GM12801 (cell line): ENCODE measurements around the gene ANK3.

Source experiments
- TF ChIP-seq, protein P1 (sequence below): IDR thresholded peaks from one replicate; pipeline ENCODE4 v1.5.1; 2011; ENCODE audit warnings: control low read depth; ENCODE audit not compliant: insufficient read length; ENCODE audit errors: extremely low read depth

ANK3 gene

DNA sequence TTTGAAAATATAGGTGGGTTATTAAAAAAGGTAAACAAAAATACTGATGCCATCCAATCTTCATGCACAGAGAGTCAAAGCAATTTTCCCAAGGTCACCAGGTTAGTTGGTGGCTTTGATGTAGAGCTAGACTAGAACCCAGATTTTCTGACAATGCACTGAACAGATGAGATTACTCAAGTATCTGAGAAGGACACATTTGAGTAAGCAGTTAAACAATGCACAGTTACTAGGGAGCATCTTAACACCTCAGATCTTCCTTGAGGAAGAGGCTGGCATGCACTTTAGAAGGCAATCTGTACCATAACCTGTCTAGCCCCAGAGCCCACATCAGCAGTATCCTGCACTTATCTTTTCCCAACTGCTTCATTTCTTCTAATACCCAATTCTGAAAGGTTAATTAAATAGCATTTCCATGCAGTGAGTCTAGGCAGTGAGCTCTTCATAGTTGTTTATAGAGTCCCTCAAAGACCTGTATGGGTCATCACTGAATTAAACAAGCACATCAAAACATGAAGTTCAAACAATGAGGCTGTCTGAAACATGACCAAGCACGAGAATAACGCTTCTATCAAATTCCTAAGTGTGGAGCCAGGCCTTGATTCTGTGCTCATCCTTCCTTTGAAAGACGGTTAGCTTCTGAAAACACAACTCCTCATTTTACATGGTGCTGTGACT lies 38.2 kb upstream of the ANK3 start:
- TF ChIP-seq, protein P1, sequence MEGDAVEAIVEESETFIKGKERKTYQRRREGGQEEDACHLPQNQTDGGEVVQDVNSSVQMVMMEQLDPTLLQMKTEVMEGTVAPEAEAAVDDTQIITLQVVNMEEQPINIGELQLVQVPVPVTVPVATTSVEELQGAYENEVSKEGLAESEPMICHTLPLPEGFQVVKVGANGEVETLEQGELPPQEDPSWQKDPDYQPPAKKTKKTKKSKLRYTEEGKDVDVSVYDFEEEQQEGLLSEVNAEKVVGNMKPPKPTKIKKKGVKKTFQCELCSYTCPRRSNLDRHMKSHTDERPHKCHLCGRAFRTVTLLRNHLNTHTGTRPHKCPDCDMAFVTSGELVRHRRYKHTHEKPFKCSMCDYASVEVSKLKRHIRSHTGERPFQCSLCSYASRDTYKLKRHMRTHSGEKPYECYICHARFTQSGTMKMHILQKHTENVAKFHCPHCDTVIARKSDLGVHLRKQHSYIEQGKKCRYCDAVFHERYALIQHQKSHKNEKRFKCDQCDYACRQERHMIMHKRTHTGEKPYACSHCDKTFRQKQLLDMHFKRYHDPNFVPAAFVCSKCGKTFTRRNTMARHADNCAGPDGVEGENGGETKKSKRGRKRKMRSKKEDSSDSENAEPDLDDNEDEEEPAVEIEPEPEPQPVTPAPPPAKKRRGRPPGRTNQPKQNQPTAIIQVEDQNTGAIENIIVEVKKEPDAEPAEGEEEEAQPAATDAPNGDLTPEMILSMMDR: no peak

DNA sequence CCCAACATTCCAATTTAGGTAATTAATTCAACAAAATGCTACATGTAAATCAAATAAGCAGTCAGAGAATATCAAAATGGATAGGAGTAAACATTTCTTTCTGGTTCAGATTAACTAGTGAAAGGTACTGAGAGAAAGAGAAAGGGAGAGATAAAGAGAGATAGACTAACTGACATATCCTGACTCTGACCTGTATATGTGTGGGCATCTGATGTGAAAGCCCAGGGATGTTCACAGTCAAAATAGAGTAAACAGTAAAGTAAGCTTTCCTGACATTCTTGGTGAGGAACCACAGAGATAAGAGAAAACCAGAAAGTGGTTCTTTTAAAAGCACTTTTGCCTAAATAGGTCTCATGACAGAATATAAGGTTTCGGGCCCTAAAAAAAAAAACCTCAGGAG lies 37.5 kb upstream of the ANK3 start:
- TF ChIP-seq, protein P1: no peak

DNA sequence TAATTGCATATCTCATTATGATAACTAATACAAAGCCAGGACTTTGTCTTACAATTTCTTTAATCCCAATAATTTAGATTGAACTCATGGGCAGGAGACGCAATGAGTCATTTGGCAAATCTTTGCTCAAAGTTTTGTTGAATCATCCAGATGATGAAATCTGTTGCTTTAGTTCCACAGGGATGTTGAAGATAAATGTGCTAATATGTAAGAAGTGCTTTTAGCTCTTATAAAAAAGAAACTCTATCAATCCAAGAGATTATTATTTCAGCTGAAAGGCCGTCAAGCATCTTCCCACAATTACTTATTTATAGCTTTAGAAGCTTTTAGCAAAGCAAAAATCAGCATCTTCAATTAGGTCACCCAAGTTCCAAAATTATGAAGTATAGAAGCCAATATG lies 36.8 kb upstream of the ANK3 start:
- TF ChIP-seq, protein P1: no peak

DNA sequence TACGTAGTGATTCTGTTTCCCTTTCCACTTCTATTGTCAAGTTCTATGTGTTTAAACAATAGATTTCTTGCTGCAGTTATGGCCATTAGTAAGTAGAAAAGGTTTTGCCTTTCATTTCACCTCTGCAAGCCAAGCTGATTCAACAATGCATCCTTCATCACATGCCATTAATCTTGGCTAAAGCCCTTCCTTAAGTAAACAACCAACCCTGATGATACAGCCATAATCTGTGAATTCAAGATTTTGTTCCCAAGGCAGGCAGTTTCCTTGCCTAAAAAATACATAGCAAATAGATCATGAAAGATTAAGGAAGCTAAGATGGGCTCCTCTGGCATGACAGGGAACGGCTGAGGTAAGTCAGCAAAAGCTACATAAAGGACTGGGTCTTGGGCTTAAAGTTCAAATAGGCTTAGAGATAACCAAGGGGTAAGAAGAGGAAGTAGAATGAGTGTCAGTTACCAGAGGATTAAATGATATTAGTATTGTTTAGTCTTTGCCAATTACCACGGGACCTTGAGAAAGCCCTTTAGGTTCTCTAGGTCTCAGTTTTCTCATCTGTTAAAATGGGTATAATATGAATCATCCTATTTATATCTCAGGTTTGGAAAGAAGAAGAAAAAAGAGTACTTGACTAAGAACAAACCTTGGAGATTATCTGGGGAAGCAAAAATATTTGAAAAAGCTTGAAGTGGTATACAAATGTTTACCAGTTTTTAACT lies 35.9 kb upstream of the ANK3 start:
- TF ChIP-seq, protein P1: no peak

DNA sequence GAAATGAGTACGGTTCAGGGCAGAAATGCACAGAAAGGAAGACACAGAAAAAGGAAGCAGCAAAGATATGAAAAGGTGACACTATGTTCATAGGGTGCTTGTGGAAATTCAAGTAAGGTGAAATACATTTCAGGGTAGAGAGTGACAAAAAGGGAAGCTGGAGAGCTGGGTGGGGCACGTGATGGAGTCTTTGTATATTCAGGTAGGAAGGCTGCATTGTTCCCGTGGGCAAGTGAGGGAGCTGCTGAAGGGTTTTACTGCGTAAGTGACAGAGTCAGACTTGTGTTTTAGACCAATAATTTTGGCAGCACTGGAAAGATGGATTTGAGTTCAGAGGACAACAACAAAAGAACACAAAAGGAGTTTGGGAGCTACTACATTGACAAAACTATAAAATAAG lies 35.3 kb upstream of the ANK3 start:
- TF ChIP-seq, protein P1: no peak

DNA sequence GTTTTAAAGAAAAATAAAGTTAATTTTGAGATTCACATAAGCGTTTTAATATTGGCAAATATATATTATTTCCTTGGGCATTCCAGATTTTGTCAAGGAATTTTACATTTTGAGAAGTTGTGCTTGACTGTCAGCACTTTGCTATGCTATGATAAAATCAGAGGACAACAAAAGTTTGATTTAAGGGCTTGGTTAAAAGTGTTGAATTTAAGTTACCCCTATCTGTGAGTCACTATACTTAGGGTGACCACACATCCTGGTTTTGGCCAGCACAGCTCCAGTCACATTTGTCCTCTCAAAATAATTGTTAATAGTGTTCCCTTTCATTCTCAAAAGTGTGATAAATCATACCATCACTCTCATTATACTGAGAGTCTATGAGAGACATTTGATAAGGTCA lies 34.2 kb upstream of the ANK3 start:
- TF ChIP-seq, protein P1: no peak

DNA sequence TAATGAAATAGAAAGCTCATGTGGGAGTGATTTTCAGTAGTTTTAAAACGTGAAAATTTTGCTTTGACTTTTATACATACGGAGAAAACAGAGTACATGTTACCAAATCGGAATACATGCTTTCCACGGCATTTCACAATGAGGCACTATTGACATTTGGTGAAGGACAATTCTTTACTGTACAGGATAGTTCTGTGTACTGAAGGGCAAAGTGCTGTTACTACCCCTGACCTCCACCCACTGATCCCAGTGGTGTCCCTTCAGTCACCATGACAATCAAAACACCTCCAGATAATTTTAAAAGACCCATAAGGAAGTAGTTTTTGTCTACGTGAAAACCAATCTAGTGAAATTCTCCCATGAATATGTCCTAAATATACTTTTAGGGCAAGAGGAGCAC lies 33.1 kb upstream of the ANK3 start:
- TF ChIP-seq, protein P1: no peak
